HG03097 (cell line): ENCODE measurements around the gene TRMT112.

Source experiments
- ATAC-seq: cut with Tn5 transposase; IDR thresholded peaks from one replicate; pipeline ENCODE4 v1.9.1; 2021; ENCODE audit not compliant: unreplicated experiment, low FRiP score

The TRMT112 gene

DNA sequence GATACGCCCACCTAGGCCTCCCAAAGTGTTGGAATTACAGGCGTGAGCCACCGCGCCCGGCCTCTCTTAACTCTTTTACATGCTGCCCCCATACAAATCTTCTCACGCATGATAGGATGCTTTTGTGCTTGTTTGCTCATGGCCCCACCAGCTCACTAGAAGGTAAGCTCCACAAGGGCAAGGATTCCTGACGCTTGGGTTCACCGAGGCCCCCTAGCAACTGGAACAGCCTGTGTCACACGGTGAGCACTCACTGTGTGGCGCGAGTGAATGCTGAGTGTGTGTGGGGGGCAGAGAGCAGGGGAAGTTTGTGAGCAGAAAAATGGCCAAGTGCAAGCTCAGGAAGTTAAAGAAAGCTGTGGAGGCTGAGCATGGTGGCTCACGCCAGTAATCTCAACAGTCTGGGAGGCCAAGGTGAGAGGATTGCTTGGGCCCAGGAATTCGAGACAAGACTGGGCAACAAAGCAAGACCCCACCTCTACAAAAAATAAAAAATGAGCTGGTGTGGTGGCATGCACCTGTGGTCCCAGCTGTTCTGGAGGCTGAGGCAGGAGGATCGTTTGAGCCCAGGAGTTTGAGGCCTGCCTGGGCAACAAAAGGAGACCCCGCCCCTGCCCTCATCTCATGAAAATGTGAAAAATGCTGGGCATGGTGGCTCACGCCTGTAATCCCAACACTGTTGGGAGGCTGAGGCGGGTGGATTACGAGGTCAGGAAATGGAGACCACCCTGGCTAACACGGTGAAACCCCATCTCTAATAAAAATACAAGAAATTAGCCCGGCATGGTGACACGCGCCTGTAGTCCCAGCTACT lies 35.2 kb downstream of the TRMT112 start:
- no peak for ATAC-seq

DNA sequence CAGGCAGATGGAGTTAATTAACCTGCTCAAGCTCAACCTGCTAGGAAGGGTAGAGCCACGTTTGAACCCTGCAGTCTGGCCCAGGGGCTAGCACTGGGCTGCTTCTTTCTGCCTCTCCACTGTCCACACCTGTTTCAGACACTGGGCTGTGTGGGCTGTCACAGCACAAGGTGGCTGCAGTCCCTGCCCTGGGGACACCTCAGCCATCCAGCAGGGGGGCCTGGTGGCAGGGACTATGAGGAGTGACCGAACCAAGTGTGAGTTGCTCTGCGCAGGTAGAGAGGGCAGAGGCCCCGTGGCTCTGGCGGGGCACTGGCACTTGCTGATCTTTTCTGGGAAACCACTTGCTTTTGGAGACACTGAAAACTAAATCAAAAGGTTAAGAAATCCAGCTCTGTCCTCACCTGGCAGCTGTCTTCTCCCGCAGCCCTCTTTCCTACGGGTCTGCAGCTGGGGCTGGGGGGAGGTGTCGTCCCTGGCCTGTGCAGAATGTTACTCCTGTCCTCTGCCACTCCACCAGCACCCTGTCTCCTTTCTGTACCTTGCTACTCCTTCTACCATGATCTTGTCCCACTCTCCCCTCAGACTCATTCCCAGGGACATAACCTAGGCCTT lies 38.7 kb downstream of the TRMT112 start:
- no peak for ATAC-seq

- no peak for ATAC-seq
These were observed 40.5 kb downstream of the TRMT112 start for GRCh38 chr11:64276653-64277431.

DNA sequence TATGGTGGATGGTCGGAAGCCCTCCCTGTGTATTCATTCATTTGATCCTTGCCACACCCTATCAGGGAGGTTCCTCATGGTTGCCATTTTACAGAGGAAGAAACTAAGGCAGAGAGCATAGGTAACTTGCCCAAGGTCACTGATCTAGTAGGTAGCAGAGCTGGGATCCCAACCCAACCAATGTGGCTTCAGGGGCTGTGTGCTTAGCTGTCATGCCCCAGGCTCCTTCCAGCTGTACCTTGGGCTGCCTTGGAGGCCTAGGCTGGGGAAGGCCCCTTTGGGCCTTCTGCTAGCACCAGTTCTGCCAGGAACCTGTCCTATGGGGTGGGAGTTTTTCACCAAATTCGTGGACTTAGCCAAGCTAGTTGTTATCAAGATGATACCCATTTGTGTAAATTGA lies 41.5 kb downstream of the TRMT112 start:
- ATAC-seq, result no peak

- no peak for ATAC-seq
These were observed 42.1 kb downstream of the TRMT112 start for GRCh38 chr11:64275031-64275800.

- ATAC-seq, result peak; percentile 63
These were observed 47.7 kb downstream of the TRMT112 start for GRCh38 chr11:64269540-64270220.

GRCh38 chr11:64268893-64269539 lies 48.3 kb downstream of the TRMT112 start:
- ATAC-seq, result peak; percentile 15

- ATAC-seq, result no peak
These were observed 49.1 kb downstream of the TRMT112 start for GRCh38 chr11:64268025-64268892.

- ATAC-seq, result no peak
These were observed 50.0 kb downstream of the TRMT112 start for GRCh38 chr11:64267207-64267945.
